GM19468 (cell line): Measurements from ENCODE around the gene SDC3.

Experiments used
- ATAC-seq: cut with Tn5 transposase; IDR thresholded peaks from one replicate; pipeline ENCODE4 v1.9.1; 2021; ENCODE audit warnings: mild to moderate bottlenecking, moderate library complexity, moderate number of reproducible peaks; ENCODE audit not compliant: unreplicated experiment; ENCODE audit errors: extremely low read depth

SDC3 gene

DNA sequence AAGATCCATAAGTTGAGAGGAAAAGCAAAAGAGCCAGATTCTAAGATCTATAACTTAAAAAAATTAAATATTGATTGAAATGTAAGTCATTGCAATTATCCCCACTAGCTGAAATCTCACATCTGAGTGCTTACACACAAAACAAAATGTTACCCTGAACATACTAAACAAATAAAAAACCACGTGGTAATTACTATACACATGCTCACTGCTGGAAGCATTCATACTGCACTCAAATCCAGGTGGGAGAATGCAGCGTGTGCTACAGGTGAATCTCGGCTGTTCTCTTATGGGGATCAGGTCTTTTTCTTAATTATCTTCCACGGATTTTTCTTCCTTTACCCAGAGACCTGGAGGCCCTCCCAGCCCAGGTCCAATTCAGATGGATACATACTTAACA, 74.3 kb downstream of the SDC3 start:
- ATAC-seq: no peak

DNA sequence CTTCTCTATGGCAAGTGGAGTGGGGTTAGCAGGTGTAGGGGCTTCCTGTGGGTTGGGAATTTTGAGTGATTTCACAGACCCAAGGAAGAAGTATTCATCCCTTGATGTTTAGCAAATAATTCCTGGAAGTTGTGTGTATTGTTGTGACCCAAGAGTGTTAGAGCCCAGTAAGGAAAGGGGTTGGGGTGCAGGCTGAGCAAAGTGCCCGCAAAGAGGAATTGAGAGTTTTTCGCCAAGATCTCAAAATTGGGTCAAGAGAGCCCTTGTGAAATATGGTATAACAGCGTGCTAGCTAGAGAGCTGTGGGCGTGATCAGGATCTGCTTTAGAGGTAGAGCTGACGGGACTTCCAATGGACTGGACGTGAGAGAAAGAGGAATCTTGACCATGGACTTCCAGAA, 78.0 kb downstream of the SDC3 start:
- no peak for ATAC-seq

DNA sequence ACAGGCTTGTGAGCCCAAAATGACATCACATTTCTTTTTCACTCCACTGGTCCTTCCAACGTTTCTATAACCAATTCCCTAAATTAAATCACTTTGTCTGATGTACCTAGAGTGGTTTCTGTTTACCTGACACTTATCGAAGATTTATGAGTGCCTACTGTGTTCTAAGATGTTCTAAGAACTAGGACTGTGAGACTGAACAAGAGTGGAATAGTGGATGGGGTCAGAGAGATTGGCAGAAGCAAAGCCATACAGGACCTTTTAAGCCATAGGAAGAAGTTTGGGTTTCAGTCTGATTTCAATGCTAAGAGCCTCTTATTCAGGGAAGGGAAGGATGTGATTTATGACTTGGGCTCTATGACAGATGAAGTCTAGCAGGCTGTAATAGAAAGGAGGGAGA, 78.7 kb downstream of the SDC3 start:
- ATAC-seq: no peak

DNA sequence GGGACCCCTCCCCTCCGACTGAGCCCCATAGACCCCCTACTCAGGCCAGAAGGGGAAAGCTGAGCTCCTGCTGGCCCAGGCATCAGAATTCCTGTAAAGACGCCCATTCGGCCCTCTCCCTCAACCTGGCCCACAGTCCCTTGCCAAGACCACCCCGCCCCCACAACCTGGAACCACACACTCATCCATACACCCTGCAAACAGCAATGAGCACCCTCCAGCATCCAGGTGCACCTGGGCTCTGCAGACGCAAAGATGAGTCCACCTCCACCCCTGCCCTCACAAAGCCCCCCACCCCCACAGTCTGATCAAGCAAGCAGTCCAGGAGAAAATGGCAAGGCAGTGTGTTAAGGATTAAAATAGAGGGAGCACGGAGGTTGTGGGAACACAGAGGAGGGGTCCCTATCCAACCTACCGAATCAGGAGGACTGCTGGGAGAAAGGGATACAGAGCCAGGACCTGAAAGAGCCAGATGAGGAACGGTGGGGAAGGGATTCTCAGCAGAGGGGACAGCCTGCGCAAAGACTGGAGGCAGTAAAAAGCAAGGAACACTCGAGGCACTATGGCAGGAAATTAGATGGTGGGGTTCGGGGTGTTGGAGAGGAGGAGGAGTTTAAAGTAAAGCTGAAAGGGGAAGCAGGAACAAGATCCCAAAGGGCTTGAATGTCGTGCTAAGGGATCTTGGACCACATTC, 83.7 kb downstream of the SDC3 start:
- ATAC-seq: no peak

DNA sequence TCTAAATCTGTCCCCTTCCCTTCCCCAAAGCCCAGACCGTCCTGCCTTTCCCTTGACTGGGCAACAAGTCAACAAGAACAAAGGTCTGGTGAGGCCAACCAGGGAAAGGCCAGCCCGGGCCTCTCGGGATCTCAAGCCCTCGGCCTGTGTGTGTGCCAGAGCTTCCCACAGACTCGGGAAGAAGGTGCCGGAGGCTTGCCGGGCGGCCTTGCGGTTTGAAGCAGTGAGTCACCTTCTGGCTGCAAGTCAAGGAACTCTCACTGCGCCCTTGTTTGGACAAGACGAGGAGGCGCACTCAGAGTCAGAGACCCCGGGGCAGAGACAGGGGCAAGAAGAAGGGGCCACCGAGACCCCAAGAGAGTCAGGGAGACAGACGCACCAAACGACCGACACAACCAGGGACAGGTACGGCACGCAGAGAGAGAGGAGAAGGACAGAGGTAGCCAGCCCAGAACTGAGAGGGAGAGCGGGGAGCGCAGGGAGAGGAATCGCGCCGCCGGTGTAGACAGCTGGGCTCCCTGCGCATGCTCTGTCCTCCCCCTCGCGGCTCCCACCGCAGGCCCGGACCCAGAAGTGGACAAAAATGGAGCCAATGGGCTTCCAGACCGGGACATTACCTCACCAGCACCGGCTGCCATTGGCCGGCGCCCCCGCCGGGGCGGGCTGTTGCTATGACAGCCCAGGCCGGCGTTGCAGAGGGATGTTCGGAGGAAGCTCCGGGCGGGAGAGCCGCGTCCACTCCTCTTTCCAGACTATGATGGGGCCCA, 84.4 kb downstream of the SDC3 start:
- ATAC-seq: peak; percentile 72

DNA sequence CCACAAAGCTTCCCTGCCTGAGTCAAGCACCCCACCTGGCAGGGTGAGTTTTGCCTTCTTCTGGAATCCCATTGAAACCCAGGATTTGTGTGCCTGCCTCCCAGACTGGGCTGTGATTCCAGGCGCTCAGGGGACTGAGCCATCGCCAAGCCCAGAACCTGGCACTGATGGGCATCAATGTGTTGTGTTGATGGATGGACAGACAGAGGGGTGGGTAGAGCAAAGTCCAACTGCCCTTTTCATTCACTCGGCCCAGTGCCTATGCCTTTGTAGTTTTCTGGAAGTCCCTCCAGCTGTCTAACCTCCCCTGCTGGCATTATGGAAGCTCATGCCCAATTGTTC, 85.0 kb downstream of the SDC3 start:
- ATAC-seq: no peak

DNA sequence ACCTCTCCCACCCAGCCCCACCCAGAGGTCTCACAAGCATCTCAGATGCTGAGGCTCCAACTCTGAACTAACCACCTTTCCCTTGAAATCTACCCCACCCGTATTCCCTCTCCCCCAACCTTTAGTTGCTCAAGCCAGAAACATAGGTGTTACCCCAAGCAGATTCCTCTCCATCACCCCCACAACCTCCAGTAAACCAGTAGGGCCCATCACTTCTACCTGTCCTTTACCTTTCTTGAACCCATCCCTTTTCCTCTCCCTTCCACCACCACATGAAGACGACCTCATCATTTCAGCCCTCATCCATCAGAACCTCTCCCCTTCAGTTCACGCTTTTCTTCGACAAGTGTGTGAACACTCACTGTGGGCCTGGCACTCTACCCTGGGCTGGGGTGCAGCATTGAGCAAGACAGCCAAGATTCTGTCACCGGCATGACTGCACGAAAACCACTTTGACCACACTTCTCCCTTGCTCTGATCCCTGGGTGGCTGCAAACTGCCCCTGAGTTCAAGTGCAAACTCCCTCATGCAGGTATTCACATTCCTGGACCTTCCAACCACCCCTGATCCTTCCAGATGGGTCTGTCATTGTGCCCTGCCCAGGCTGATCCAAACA, 85.5 kb downstream of the SDC3 start:
- ATAC-seq: no peak

DNA sequence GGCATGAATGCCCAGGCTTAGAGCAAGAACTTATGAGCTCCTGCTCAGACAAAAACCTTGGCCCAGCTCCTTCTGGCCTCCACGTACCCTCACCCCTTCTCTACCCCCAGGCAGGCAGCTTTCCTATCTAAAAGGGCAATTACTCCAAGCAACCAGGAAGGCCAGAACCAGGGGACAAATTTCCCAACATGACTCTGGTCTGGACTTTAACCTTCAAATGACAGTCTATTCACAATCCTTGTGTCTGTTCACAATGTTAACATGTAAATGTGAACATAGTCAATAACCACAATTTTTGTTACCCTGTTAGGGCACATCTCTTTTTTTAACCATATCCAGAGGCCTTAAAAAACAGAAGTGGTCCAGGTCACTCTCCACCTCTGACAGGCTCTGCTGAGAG, 86.6 kb downstream of the SDC3 start:
- no peak for ATAC-seq

DNA sequence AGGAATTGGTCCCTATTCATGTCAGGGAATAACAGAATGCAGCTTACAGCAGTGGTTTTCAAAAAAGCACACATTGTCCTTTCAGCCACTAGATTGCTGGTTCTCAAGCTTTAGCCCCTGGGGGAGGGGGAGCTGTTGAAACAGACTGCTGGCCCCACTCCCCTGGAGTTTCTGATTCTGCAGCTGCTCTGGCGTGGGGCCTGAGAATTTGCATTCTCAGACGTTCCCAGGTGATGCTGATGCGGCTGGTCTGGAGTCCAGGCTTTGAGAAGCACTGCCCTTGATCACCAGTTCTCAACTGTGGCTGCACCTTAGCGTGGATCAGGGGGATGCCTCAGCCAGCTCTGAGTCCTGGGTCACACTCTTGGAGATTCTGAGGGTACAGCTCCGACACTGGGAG, 88.3 kb downstream of the SDC3 start:
- ATAC-seq: no peak
